Measurements from ENCODE around the gene TAS1R2. TPM values are rescaled to one million over a fixed set of nuclear protein-coding genes. Genes with fewer than 3 reads are reported as not detected.
A peak's percentile ranks its signal among the peaks of the same experiment; 100 is the strongest.

TAS1R2 gene
- total and polyA plus RNA-seq, 2 of the 8 experiments (the other 6 are each of a cell fraction or from before 2014, with no cell fraction given) = not detected

DNA sequence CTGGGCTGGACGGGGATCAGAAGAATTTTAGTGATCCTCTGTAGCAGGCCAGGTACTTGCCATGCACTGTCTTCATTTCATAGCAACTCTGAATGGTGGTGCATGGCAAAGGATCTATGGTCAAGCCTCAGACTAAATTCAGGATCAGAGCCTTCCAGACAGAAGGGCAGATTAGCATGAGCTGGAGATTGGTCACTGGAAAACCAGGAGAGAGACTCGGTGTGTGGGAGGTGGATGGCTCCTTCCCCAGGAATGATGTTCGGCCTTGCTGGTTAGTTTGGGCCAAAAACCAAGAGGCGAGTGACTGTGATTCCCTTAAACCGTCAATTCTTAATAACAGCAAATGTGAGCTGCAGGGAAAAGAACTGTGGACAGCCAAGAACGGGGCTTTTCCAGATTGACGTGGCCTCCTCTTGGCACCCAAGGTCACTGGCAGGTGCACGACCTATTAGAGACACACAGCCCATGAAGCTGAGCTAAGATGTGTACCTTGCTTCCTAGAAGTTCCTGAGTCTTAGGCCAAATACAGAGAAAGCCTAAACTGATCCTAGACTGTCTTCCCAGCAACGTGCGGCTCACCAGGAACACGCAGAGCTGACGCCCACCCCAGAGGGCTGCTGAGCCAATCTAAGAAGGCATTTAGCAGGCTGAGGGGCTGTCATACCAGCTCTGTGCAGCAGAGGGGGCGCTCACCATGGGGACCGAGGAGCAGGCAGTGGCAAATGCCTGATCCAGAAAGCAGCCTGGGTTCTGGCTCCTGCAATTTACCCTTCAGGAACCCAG, 24.4 kb upstream of the TAS1R2 start (continued):
- TF ChIP-seq, protein P1, sequence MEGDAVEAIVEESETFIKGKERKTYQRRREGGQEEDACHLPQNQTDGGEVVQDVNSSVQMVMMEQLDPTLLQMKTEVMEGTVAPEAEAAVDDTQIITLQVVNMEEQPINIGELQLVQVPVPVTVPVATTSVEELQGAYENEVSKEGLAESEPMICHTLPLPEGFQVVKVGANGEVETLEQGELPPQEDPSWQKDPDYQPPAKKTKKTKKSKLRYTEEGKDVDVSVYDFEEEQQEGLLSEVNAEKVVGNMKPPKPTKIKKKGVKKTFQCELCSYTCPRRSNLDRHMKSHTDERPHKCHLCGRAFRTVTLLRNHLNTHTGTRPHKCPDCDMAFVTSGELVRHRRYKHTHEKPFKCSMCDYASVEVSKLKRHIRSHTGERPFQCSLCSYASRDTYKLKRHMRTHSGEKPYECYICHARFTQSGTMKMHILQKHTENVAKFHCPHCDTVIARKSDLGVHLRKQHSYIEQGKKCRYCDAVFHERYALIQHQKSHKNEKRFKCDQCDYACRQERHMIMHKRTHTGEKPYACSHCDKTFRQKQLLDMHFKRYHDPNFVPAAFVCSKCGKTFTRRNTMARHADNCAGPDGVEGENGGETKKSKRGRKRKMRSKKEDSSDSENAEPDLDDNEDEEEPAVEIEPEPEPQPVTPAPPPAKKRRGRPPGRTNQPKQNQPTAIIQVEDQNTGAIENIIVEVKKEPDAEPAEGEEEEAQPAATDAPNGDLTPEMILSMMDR (IDR thresholded peaks at IDR 0.05; ENCODE audit: control extremely low read depth in 1 of 3, insufficient read depth in 1 of 3, low read depth in 1 of 3, low read length in 3 of 3) = peak; percentile 84 to 97 (median 93)
- TF ChIP-seq, protein P2, sequence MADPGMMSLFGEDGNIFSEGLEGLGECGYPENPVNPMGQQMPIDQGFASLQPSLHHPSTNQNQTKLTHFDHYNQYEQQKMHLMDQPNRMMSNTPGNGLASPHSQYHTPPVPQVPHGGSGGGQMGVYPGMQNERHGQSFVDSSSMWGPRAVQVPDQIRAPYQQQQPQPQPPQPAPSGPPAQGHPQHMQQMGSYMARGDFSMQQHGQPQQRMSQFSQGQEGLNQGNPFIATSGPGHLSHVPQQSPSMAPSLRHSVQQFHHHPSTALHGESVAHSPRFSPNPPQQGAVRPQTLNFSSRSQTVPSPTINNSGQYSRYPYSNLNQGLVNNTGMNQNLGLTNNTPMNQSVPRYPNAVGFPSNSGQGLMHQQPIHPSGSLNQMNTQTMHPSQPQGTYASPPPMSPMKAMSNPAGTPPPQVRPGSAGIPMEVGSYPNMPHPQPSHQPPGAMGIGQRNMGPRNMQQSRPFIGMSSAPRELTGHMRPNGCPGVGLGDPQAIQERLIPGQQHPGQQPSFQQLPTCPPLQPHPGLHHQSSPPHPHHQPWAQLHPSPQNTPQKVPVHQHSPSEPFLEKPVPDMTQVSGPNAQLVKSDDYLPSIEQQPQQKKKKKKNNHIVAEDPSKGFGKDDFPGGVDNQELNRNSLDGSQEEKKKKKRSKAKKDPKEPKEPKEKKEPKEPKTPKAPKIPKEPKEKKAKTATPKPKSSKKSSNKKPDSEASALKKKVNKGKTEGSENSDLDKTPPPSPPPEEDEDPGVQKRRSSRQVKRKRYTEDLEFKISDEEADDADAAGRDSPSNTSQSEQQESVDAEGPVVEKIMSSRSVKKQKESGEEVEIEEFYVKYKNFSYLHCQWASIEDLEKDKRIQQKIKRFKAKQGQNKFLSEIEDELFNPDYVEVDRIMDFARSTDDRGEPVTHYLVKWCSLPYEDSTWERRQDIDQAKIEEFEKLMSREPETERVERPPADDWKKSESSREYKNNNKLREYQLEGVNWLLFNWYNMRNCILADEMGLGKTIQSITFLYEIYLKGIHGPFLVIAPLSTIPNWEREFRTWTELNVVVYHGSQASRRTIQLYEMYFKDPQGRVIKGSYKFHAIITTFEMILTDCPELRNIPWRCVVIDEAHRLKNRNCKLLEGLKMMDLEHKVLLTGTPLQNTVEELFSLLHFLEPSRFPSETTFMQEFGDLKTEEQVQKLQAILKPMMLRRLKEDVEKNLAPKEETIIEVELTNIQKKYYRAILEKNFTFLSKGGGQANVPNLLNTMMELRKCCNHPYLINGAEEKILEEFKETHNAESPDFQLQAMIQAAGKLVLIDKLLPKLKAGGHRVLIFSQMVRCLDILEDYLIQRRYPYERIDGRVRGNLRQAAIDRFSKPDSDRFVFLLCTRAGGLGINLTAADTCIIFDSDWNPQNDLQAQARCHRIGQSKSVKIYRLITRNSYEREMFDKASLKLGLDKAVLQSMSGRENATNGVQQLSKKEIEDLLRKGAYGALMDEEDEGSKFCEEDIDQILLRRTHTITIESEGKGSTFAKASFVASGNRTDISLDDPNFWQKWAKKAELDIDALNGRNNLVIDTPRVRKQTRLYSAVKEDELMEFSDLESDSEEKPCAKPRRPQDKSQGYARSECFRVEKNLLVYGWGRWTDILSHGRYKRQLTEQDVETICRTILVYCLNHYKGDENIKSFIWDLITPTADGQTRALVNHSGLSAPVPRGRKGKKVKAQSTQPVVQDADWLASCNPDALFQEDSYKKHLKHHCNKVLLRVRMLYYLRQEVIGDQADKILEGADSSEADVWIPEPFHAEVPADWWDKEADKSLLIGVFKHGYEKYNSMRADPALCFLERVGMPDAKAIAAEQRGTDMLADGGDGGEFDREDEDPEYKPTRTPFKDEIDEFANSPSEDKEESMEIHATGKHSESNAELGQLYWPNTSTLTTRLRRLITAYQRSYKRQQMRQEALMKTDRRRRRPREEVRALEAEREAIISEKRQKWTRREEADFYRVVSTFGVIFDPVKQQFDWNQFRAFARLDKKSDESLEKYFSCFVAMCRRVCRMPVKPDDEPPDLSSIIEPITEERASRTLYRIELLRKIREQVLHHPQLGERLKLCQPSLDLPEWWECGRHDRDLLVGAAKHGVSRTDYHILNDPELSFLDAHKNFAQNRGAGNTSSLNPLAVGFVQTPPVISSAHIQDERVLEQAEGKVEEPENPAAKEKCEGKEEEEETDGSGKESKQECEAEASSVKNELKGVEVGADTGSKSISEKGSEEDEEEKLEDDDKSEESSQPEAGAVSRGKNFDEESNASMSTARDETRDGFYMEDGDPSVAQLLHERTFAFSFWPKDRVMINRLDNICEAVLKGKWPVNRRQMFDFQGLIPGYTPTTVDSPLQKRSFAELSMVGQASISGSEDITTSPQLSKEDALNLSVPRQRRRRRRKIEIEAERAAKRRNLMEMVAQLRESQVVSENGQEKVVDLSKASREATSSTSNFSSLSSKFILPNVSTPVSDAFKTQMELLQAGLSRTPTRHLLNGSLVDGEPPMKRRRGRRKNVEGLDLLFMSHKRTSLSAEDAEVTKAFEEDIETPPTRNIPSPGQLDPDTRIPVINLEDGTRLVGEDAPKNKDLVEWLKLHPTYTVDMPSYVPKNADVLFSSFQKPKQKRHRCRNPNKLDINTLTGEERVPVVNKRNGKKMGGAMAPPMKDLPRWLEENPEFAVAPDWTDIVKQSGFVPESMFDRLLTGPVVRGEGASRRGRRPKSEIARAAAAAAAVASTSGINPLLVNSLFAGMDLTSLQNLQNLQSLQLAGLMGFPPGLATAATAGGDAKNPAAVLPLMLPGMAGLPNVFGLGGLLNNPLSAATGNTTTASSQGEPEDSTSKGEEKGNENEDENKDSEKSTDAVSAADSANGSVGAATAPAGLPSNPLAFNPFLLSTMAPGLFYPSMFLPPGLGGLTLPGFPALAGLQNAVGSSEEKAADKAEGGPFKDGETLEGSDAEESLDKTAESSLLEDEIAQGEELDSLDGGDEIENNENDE (IDR thresholded peaks at IDR 0.05; ENCODE audit: insufficient replicate concordance, low read length) = no peak
- 0 out of 2 replicates have a peak, but pooled peaks have one; percentile 30 for TF ChIP-seq CREB1 (IDR thresholded peaks at IDR 0.05)
